Ovary (tissue), 3 donors: ENCODE results near the gene SPAG16.

Source experiments
- CTCF ChIP-seq, 3 donors: fragments of 450-650 bp in 2 of 3; fragments of 200-600 bp in 1 of 3; IDR thresholded peaks; one replicate each; pipeline versions ENCODE4 v1.5.1 to v1.8.0; 2016 to 2022; ENCODE audit warnings: antibody characterized with exemption in 3 of 3, mild to moderate bottlenecking in 1 of 3
- EP300 ChIP-seq: sonication (generic); formaldehyde crosslinking; IDR thresholded peaks from one replicate; pipeline ENCODE4 v1.6.1; 2017; ENCODE audit warnings: antibody characterized with exemption
- POLR2A ChIP-seq: fragments of 450-650 bp; IDR thresholded peaks from one replicate; pipeline ENCODE4 v1.6.1; 2017; ENCODE audit warnings: antibody characterized with exemption, mild to moderate bottlenecking, moderate library complexity
- donor health status: DM: no; HTN: no; CAD: no.

GRCh38 chr2:213958086-213958485 is 673.8 kb downstream of the SPAG16 start:
- no peak for TF ChIP-seq POLR2A
- no peak for TF ChIP-seq CTCF (IDR thresholded peaks at IDR 0.05)
- no peak for TF ChIP-seq EP300
